Activated CD4-positive, alpha-beta T cell treated with anti-CD3 and anti-CD28 coated beads, Interleukin-2, amount 50 U/mL, for 24 hours (primary cell): ENCODE results near the gene PIK3R2.

Experiments used
- DNase-seq, 2 donors: peaks; one replicate each; pipeline ENCODE4 v3.0.0-alpha.2; 2020; ENCODE audit warnings: low read depth in 1 of 2, low spot score in 1 of 2

PIK3R2 gene

DNA sequence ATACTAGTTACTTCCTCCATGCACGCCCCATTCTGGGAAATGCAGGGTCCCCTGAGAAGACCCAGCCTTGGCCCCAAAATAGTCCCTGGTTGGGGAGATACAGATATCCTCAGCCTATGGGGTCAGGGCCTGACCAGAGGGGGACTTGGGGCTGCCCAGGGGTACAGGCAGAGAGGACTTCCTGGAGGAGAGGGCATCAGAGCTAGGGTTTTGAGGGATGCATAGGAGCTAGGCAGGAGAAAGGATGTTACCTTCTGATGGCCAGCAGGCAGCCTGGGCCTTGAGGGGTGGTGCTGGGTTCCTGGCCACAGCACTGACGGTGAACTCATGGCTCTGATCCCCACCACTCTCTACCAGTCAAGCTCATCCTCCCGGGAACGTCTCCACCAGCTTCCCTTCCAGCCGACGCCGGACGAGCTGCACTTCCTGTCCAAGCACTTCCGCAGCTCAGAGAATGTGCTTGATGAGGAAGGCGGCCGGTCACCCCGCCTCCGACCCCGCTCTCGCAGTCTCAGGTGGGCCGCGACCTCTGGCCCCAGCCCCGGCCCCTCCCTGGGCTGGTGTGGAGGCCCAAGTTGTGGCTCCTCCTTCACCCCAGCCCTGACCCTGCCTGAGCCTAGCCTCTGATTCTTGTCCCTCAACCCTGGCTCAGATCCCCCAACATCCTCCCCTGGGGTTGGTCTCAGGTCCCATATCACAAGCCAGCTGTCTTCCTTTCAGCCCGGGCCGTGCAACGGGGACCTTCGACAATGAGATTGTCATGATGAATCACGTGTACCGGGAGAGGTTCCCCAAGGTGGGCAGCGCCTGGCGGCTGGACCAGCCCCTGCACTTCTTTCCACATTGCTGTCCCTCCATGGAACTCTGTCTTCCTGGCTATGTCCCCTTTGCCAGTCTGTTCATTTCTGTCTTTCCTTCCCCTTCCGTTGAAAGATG is 29.8 kb upstream of the PIK3R2 start:
- DNase-seq = no peak

DNA sequence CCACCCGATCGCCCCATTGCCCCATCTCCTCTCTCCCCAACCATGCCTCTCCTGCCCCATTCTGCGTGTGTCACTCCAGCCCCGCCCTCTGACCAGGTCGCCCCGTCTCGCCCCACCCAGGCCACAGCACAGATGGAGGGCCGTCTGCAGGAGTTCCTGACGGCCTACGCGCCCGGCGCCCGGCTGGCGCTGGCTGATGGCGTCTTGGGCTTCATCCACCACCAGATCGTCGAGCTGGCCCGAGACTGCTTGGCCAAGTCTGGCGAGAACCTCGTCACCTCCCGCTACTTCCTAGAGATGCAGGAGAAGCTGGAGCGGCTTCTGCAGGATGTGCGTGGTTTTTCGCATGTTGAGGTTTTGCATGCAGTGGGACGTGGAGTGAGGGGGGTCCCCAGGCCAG is 29.1 kb upstream of the PIK3R2 start:
- DNase-seq = no peak

DNA sequence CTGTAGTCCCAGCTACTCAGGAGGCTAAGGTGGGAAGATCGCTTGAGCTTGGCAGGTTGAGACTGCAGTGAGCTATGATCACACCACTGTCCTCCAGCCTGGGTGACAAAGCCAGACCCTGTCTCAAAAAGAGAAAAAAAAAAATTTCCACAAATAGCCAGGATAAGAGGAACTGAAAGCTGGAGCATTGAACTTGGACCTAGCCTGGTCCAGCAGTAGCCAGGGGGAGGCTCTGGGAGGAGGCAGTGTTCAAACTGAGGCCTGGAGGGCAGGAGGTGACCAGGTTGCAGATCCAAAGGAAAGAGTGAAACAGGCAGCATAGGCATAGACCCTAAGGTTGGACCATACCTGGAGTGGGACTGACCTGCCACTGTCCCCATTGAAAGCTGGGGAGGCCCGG is 26.9 kb upstream of the PIK3R2 start:
- DNase-seq = no peak

DNA sequence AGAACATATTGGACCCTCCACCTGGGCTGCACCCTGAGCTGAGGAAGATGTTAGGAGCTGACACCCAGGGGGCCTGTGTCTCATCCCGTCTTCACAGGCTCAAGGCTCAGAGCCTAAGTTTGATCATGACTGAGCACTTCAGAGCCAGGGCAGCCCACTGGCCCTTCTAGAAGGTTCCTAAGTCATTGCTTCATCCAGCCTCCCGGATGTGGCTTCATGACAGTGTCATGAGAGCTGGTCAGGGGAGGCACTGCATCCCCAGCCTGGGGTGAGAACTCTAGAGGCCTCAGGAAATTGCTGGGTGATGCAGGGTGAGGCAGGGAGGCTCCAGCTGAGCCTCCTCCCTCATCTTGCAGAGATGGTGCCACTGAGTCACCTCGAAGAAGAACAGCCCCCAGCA is 24.9 kb upstream of the PIK3R2 start:
- no peak for DNase-seq

DNA sequence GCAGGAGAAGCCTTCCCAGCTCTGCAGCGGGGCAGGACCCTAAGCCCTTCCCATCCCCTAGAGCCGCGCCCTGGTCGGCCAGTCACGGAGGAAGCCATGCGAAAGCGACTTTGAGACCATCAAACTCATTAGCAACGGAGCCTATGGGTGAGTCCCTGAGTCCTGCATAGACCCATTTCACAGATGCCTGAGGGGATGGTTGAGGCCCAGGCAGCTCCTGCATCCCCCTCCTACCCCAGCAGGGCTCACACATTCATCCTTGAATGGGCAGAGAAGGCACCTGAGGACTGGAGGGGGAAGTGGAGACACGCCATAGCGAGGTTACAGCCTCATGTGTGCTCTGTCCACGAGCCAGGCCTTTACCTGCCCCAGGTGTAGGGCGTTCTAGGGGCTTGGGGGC is 24.2 kb upstream of the PIK3R2 start:
- no peak for DNase-seq

DNA sequence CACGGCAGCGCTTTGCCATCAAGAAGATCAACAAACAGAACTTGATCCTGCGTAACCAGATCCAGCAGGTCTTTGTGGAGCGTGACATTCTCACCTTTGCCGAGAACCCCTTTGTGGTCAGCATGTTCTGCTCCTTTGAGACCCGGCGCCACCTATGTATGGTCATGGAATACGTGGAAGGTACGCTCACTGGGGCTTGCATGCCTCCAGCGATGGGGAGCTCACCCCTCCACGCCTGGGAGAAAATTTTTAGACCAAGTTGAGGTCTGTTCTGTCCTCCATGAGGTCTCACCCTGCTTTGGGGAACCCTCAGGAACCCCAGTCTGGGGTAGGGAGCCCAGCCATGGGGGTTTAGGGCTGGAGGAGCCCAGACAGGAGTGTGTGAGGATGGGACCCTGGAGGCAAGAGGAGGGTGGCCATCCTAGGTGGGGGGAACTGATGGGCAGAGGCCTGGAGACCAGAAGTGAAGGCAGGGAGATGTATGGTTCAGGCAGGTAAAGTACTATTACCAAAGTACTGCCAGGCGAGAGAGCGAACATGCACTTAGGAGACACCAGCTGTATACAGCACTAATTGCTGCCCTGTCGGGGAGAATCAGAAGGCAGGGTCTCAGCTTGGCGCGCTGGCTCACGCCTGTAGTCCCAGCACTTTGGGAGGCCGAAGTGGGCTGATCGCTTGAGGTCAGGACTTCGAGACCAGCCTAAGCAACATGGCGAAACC is 22.3 kb upstream of the PIK3R2 start:
- DNase-seq = no peak

DNA sequence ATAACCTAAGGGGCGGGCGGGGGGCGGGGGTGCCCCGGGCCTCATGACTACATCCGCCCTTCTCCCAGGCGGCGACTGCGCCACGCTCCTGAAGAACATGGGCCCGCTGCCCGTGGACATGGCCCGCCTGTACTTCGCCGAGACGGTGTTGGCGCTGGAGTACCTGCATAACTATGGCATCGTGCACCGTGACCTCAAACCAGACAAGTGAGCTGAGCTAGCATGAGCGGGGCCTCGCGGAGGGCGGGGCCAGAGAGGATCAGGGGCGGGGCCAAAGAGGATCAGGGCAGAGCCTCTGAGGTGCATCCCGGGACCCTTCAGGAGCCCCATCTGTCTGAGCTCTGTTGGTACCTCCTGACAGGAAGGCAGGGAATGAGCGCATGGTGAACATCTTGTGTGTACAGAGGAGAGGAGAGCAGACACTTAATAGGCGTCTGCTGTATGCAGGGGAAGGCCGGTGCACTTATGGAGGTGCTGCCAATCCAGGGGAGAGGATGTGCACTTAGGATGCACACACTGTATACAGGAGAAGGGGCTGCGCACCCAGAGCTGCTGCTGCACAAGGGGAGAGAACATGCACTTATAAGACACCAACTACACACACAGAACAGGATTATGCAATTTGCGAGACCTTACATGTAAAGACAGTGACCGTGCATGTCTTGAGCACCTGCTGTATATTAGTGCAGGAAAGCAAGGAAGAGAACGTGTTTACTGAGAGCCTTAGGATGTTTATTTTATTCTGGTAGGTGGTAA is 20.9 kb upstream of the PIK3R2 start:
- DNase-seq = no peak

DNA sequence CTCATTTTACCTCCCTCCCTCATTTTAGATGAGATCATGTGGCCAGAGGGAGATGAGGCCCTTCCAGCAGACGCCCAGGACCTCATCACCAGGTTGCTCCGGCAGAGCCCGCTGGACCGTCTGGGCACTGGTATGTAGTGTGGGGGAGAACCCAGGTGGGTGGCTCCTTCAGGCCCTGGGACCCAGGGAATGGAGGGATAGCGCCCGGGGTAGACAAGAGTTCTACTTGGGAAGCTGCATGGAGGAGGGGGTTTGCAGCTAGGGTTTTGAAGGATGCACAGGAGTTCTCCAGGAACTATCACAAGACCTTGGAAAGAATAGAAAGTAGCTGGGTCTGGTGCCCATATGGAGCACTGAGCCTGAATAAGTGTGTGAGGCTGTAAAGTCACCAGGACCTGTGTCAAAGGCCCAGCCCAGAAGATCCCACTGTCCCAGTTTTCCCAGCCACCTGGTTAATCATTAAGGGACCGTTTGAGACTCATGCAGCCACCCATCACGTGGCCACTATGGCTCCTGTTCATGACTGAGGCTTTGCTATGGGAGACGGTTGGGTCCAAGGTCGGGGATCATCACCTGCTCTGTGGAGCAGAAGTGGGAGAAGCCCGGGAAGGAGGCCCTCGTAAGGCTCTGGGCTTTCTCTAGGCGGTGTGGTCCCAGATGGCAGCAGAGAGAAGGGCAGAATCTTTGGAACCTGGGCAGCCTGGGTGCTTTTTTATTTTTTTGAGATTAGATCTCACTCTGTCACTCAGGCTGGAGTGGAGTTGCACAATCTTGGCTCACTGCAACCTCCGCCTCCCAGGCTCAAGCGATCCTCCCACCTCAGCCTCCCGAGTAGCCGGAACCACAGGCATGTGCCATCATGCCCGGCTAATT is 17.0 kb upstream of the PIK3R2 start:
- DNase-seq = no peak

DNA sequence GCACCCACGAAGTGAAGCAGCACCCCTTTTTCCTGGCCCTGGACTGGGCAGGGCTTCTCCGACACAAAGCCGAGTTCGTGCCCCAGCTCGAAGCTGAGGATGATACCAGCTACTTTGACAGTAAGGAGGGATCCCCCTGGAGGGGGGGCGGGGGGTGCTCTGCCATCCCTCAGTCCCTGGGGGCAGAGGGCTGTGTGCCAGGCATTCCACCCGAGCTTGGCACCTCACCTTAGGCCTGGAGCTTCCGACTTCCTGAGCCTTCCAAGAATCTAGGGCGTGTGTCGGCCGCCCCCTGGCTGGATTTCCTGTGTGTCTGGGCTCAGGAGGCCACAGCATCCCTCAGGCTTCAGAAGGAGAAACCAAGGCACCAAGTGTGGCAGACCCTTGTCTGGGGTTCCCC is 15.7 kb upstream of the PIK3R2 start:
- DNase-seq = no peak

DNA sequence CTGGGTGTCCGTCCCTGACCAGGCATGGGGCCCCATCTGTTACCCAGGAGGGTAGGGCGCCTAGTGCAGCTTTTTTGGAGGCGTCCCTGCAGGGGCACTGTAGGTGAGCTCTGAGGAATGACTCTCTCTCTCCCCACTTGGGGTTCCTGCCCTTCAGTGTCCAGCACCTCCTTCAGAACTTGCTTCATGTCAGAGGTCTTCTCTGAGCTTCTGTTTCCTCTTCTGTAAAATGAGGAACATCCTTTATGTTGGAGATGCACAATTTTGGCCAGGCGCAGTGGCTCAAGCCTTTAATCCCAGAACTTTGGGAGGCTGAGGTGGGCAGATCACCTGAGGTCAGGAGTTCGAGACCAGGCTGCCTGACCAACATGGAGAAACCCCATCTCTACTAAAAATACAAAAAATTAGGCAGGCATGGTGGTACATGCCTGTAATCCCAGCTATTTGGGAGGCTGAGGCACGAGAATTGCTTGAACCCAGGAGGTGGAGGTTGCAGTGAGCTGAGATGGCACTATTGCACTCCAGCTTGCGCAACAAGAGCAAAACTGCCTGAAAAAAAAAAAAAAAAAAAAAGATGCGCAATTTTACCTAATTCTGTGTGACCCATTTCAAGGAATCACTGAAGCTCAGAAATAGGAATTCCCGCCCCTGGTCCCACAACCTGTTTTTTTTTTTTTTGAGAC is 15.2 kb upstream of the PIK3R2 start:
- DNase-seq = no peak

DNA sequence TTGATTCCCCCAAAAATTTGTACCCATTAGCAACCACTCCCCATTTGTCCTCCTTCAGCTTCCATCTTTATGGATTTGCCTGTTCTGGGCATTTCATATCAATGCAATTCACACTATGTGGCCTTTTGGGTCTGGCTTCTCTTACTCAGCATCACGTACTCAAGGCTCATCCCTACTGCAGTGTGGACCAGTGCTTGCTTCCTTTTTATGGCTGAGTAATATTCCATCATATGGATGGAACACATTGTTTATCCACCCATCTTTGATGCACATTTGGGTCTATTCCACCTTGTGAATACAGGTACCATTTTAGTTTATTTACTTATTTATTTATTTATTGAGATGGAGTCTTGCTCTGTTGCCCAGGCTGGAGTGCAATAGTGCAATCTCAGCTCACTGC is 12.5 kb upstream of the PIK3R2 start:
- no peak for DNase-seq

DNA sequence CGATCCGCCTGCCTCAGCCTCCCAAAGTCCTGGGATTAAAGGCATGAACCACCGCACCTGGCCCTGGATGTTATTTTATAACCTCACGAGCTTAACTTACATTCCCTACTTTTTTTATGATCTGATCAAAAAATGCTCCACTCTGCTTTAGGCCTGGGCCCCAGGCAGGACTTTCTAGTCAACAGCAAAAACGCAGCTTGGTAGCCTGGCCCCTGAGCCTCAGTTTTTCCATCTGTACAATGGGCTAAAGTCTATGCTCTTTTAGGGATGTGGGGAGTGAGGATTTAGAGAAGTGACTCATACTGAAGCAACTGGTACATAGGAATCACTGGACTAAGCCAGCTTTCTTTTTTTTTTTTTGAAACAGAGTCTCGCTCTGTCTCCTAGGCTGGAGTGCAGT is 11.9 kb upstream of the PIK3R2 start:
- DNase-seq = no peak

DNA sequence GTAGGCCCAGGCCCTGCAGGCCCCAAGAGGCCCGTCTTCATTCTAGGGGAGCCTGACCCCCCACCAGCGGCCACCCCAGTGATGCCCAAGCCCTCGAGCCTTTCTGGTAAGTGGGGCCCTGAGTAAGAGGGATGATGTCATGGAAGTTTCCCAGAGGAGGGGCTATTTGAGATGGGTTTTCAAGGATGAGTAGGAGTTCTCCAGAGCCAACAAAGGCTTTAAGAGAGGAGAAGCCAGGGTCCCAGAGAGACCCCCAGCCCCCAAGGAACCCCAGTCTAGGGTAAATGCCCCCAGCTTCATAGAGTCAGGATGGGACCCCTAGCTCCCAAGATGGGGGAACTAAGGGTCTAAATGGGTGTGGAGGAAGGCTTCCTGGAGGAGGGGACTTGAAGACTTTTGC is 9.1 kb upstream of the PIK3R2 start:
- no peak for DNase-seq

DNA sequence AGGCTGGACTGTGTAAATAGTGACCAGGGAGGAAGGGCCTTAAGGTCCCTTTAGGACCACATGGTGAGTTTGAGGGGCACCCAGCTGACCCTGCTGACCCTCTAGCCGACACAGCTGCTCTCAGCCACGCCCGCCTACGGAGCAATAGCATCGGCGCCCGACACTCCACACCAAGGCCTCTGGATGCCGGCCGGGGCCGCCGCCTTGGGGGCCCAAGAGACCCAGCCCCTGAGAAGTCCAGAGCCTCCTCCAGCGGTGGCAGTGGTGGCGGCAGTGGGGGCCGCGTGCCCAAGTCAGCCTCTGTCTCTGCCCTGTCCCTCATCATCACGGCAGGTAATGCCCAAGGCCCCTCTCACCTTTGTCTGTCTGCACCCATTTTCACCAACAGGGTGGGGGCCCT is 8.6 kb upstream of the PIK3R2 start:
- no peak for DNase-seq

DNA sequence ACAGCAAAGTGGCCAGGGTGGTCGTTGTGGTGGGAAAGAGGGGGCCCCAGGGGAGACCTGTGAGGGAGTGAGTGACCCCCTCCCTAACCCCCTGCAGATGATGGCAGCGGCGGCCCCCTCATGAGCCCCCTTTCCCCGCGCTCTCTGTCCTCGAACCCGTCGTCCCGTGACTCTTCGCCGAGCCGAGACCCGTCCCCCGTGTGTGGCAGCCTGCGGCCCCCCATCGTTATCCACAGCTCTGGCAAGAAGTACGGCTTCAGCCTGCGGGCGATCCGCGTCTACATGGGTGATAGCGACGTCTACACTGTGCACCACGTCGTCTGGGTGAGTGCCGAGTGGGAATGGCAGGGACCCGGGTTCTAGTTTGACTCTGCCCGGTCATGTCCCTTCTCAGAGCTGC is 8.1 kb upstream of the PIK3R2 start:
- no peak for DNase-seq

DNA sequence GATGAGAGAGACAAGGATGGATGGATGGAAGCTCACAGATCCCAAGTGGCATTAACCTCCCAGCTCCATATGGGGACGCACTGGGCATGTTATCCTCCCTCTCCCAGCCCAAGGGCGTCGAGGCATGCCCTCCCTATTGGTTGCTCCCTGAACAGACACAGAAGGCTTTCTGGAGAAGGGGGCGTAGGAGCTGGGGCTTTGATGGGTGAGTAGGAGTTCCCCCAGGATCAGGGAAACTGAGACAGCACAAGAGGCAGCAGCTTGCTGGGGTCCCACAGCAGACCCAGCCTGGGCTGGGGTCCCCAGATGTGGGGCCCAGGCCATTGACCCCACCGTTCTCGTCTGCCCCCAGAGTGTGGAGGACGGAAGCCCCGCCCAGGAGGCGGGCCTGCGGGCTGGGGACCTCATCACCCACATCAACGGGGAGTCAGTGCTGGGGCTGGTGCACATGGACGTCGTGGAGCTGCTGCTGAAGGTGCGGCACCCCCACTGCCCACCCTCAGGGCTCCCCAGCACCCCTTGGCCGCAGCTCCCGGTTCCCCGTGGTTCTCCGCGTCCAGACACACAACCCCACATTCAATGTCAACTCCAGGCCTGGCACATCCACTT is 7.5 kb upstream of the PIK3R2 start:
- no peak for DNase-seq

DNA sequence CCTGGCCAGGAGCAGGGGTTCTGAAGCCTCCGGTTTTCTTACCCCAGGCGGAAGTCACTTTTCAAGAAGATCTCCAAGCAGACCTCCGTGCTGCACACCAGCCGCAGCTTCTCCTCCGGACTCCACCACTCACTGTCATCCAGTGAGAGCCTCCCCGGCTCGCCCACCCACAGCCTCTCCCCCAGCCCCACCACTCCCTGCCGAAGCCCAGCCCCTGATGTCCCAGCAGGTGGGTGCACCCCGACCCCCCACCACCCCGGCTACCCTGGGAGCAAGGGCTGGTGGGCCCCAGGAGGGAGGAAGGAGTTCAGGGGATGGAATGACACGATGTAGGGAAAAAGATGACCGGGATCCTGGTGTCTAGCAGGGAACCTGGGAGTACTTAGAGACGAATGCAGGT is 5.6 kb upstream of the PIK3R2 start:
- no peak for DNase-seq

DNA sequence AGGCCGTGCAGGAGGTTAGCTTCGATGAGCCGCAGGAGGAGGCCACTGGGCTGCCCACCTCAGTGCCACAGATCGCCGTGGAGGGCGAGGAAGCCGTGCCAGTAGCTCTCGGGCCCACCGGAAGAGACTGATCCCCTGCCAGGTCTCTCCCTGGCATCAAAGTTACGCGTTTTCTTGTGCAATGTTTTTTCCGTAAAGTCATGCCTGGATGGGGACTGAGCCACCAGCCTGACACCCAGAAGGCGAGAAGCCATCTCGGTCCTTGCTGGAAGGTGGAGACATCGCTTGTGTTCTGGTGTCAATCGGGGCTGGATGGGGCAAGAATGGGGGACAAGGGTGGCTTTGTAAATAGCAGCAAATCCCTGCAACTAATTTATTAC is 3.4 kb upstream of the PIK3R2 start:
- DNase-seq = no peak

DNA sequence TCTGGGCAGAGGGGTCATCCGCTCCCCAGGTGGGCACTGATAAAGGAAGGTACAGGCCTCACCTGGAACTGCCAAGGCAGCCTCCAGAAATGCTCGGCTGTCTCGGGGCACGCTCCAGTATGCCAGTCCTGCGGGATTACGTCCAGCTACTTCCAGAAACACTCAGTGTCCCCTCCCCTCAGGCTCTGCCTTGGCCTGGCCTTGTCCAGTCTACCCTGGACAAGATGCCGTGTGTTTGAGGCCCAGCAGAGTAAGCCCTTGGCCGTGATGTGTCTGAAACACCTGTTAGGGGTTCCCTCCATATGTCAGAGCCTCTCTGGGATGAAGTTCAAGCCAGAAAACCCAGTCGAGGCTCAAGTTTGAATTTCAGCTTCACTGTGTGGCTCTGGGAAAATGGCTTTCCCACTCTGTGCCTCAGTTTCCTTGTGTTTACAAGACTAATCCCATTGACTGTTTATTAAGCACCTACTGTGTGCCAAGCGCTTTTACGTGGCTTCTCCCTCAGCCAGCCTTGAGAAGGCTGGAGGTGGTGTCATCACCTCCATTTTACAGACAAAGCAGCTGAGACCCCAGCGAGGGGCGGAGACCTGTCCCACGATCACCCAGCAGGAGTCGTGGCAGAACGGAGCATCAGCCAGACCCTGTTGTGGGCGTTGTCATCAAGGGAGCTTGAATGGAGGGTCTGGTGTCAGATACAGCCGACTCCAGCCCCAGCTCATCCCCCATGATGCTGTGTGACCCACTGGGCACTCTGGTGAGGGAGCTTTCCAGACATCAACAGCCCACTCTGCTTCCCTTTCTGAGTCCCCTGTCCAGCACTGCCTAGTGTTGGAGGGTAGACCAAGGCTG is 2.0 kb upstream of the PIK3R2 start:
- DNase-seq = no peak
